Fibroblast of lung (primary cell): Measurements from ENCODE around the gene CUBN. TPM values are rescaled to one million over a fixed set of nuclear protein-coding genes. Genes with fewer than 3 reads are reported as not detected.
A peak's percentile ranks its signal among the peaks of the same experiment; 100 is the strongest.

ENCODE experiments used
- DNase-seq, 2 donors: peaks; one replicate each; pipeline versions ENCODE4 v3.0.0 to v3.0.0-alpha.2; 2010; ENCODE audit warnings: low read depth in 2 of 2
- H2AFZ ChIP-seq: 2 replicates; pipeline ENCODE4 v1.5.1; 2012; ENCODE audit warnings: low read length, control low read depth, inconsistent platforms
- H3K27ac ChIP-seq: 2 replicates; pipeline ENCODE4 v1.5.1; 2011; ENCODE audit warnings: low read length, control low read depth; ENCODE audit not compliant: insufficient read depth
- H3K27me3 ChIP-seq: 2 replicates; pipeline ENCODE4 v1.5.1; 2011; ENCODE audit warnings: mild to moderate bottlenecking, low read length; ENCODE audit not compliant: control insufficient read depth, insufficient read depth
- H3K36me3 ChIP-seq: 2 replicates; pipeline ENCODE4 v1.5.1; 2011; ENCODE audit warnings: low read length; ENCODE audit not compliant: control insufficient read depth, insufficient read depth
- H3K4me1 ChIP-seq: 2 replicates; pipeline ENCODE4 v1.5.1; 2011; ENCODE audit warnings: low read length; ENCODE audit not compliant: control insufficient read depth, insufficient read depth; ENCODE audit errors: extremely low read depth
- H3K4me2 ChIP-seq: 2 replicates; pipeline ENCODE4 v1.5.1; 2011; ENCODE audit warnings: low read length, control low read depth; ENCODE audit not compliant: insufficient read depth; ENCODE audit errors: extremely low read depth
- H3K4me3 ChIP-seq, 4 experiments: fragments of 200-600 bp in 1 of 4; sonication (generic) in 1 of 4; replicated peaks in 1 of 4; 2 replicates each; pipeline ENCODE4 v1.5.1; 2011 to 2016; ENCODE audit warnings: low read length in 4 of 4, low read depth in 3 of 4, mild to moderate bottlenecking in 3 of 4, control low read depth in 2 of 4, inconsistent platforms in 1 of 4, mixed read lengths in 1 of 4; ENCODE audit not compliant: insufficient read depth in 1 of 4; ENCODE audit errors: control extremely low read depth in 1 of 4
- H3K79me2 ChIP-seq: 2 replicates; pipeline ENCODE4 v1.5.1; 2012; ENCODE audit warnings: mild to moderate bottlenecking, low read length, inconsistent platforms; ENCODE audit not compliant: control insufficient read depth, insufficient read depth
- H3K9ac ChIP-seq: 2 replicates; pipeline ENCODE4 v1.5.1; 2011; ENCODE audit warnings: mild to moderate bottlenecking, low read length, control low read depth; ENCODE audit not compliant: insufficient read depth
- H3K9me3 ChIP-seq: 2 replicates; pipeline ENCODE4 v1.5.1; 2012; ENCODE audit warnings: low read depth, low read length; ENCODE audit not compliant: control insufficient read depth, insufficient read depth
- H4K20me1 ChIP-seq: 2 replicates; pipeline ENCODE4 v1.5.1; 2011; ENCODE audit warnings: low read length; ENCODE audit not compliant: control insufficient read depth, insufficient read depth; ENCODE audit errors: extremely low read depth
- EZH2 ChIP-seq: IDR thresholded peaks from 2 replicates; pipeline ENCODE4 v1.5.1; 2012; ENCODE audit warnings: low read length, control low read depth, mild to moderate bottlenecking; ENCODE audit errors: missing control alignments
- polyA plus RNA-seq, 2 donors: library from polyadenylated mRNA; depleted of rRNA in 1 of 2; stranded (reverse) in 1 of 2; unstranded in 1 of 2; fragments of >200 nt; gene quantifications; 2 replicates each; pipeline ENCODE4 v1.2.1, GENCODE V29; 2011 to 2012; ENCODE audit warnings: missing spikeins in 1 of 2
- total RNA-seq: library from RNA; depleted of rRNA; stranded (reverse); fragments of >200 nt; gene quantifications from 2 replicates; pipeline ENCODE4 v1.2.1, GENCODE V29; 2014
- TF ChIP-seq, protein P1 (sequence below), 2 donors: IDR thresholded peaks in 1 of 2; conservative IDR thresholded peaks in 1 of 2; 1 replicate in 1 of 2; 2 replicates in 1 of 2; pipeline ENCODE4 v1.5.1; 2011 to 2012; ENCODE audit warnings: low read length in 2 of 2, control low read depth in 1 of 2, inconsistent platforms in 1 of 2, low read depth in 1 of 2, mild to moderate bottlenecking in 1 of 2

CUBN gene
- total and polyA plus RNA-seq, 2 donors (not counting 1 experiment from before 2014, with no cell fraction given), result 1.3 to 1.5 TPM

- no peak for DNase-seq
- H3K4me2 ChIP-seq, result no peak overlapping the region
- peaks cover 22% of the 10 kb centered on the region for H3K4me1 ChIP-seq
- H3K36me3 ChIP-seq, result no peaks in the 10 kb centered on the region
- H4K20me1 ChIP-seq, result no peaks in the 10 kb centered on the region
- no peak overlapping the region for H3K4me3 ChIP-seq
- no peak overlapping the region for H3K27ac ChIP-seq
- H3K9ac ChIP-seq, result no peak overlapping the region
- no peak overlapping the region for H2AFZ ChIP-seq
- H3K79me2 ChIP-seq, result no peaks in the 10 kb centered on the region
- no peaks in the 10 kb centered on the region for H3K27me3 ChIP-seq
- TF ChIP-seq EZH2, result no peak
- TF ChIP-seq, protein P1, sequence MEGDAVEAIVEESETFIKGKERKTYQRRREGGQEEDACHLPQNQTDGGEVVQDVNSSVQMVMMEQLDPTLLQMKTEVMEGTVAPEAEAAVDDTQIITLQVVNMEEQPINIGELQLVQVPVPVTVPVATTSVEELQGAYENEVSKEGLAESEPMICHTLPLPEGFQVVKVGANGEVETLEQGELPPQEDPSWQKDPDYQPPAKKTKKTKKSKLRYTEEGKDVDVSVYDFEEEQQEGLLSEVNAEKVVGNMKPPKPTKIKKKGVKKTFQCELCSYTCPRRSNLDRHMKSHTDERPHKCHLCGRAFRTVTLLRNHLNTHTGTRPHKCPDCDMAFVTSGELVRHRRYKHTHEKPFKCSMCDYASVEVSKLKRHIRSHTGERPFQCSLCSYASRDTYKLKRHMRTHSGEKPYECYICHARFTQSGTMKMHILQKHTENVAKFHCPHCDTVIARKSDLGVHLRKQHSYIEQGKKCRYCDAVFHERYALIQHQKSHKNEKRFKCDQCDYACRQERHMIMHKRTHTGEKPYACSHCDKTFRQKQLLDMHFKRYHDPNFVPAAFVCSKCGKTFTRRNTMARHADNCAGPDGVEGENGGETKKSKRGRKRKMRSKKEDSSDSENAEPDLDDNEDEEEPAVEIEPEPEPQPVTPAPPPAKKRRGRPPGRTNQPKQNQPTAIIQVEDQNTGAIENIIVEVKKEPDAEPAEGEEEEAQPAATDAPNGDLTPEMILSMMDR (conservative IDR thresholded peaks at IDR 0.05 in 1 of 2, IDR thresholded peaks at IDR 0.05 in 1 of 2; ENCODE audit: low read depth in 1 of 2, low read length in 2 of 2), result no peak
- no peaks in the 10 kb centered on the region for H3K9me3 ChIP-seq
These were observed 71.5 kb downstream of the CUBN start for GRCh38 chr10:17058093-17058492.

- no peaks in the 10 kb centered on the region for H3K27me3 ChIP-seq
- H3K9me3 ChIP-seq, result no peaks in the 10 kb centered on the region
- H3K4me2 ChIP-seq, result peak overlapping the region; percentile 8
- DNase-seq, result peak; percentile 73 to 88
- TF ChIP-seq, protein P1 (conservative IDR thresholded peaks at IDR 0.05 in 1 of 2, IDR thresholded peaks at IDR 0.05 in 1 of 2; ENCODE audit: low read depth in 1 of 2, low read length in 2 of 2), result no peak
- no peak for TF ChIP-seq EZH2
- H3K9ac ChIP-seq, result no peak overlapping the region
- no peak overlapping the region for H3K4me3 ChIP-seq
- H3K36me3 ChIP-seq, result no peaks in the 10 kb centered on the region
- H4K20me1 ChIP-seq, result no peaks in the 10 kb centered on the region
- H3K79me2 ChIP-seq, result no peaks in the 10 kb centered on the region
- H3K4me1 ChIP-seq, result peaks cover 15% of the 10 kb centered on the region
- no peak overlapping the region for H2AFZ ChIP-seq
- H3K27ac ChIP-seq, result peak overlapping the region; percentile 59
These were observed 72.7 kb downstream of the CUBN start for GRCh38 chr10:17056781-17057428.

DNA sequence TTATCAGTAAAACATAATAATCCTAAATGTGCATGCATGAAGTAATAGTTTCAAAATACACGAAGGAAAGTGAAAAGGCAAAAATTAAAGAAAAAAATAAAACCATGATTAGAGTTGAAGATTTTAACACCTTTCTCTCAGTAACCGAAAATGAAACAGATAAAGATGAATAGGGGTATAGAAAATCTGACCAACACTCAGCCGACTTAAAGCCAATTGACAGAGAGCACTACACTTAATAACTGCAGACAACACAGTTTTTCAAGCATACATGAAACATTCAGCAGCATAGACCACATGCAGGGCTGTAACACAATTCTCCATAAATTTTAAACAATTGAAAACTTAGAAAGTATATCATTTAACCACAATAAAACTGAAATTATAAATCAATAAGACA, 76.1 kb downstream of the CUBN start:
- Histone ChIP-seq H3K9me3 (no peaks in the 10 kb centered on the region), H3K27me3 (no peaks in the 10 kb centered on the region), H3K79me2 (no peaks in the 10 kb centered on the region), H3K4me2 (no peak overlapping the region), H3K4me1 (peaks cover 3% of the 10 kb centered on the region), H3K4me3 (no peak overlapping the region), H3K9ac (no peak overlapping the region), H4K20me1 (no peaks in the 10 kb centered on the region), H3K36me3 (no peaks in the 10 kb centered on the region), H3K27ac (no peak overlapping the region), H2AFZ (no peak overlapping the region)
- no peak for TF ChIP-seq EZH2
- TF ChIP-seq, protein P1 (conservative IDR thresholded peaks at IDR 0.05 in 1 of 2, IDR thresholded peaks at IDR 0.05 in 1 of 2; ENCODE audit: low read depth in 1 of 2, low read length in 2 of 2), result no peak
- no peak for DNase-seq
